Central memory CD4-positive, alpha-beta T cell (primary cell): ENCODE data around the gene FNDC5.
A peak's percentile ranks its signal among the peaks of the same experiment; 100 is the strongest.

ENCODE experiments used
- DNase-seq: peaks from one replicate; pipeline ENCODE4 v3.0.0; 2022

FNDC5 gene

GRCh38 chr1:32863881-32864245 lies 6.8 kb downstream of the FNDC5 start:
- no peak for DNase-seq

GRCh38 chr1:32863218-32863880 lies 7.4 kb downstream of the FNDC5 start:
- DNase-seq, result no peak

DNA sequence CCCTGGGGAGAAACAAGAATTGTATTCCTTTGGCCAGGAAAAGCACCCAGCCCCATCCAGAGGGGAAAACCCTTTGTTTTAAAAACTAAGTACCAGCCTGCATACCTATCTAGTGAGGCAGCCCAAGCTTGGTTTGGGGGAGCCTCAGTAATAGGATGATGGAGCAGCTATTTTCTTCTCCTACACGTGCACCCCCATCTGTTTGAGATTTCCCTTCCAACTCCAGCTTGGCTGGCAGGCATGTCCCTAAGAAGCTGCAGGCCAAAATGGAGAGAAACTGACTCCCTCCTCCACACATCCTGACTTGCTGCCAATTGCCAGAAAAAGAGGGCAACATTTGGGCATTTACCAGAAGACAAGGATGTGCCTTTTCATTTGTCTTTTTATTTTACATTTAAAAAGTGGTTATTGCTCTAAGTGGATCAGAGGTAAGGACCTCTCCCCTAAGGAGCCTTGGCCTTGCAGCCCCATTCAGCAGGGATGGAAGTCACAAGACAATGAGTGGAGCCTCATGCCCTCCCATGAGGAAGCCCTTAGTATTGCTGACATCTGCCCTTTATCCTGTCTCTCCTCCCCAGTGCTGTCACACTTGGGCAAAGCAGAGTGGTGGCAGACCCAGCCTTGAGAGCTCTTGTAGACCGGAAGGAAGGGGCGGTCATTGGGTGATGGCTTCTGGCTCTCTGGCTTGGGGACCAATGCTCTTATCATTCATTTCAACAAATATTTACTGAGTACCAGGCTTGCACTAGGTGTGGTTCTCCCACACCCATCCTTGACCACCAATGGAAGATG lies 8.6 kb downstream of the FNDC5 start:
- no peak for DNase-seq

- DNase-seq, result no peak
These were observed 10.1 kb downstream of the FNDC5 start for GRCh38 chr1:32860566-32860965.

- DNase-seq, result no peak
These were observed 10.8 kb downstream of the FNDC5 start for GRCh38 chr1:32859915-32860314.

GRCh38 chr1:32858791-32859190 lies 11.9 kb downstream of the FNDC5 start:
- DNase-seq, result no peak

DNA sequence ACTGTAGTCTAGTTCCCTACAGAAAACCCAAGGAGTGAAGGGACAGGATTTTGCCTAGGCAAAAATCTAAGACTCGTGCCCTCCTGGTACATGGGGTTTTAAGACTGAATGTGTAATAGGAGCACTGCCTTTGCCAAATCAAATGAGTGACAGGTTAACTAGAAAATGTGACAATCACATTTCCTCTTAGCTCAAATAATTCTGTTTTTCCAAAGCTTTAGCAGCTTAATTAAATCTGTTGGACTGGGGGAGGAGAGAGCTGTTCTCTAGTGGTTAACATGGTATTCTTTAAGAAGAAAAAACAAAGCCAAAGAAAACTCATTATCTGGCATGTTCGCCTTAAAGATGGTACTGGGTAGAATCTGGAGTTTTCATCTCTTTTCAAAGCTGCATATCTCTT lies 12.6 kb downstream of the FNDC5 start:
- no peak for DNase-seq

- DNase-seq, result no peak
These were observed 14.7 kb downstream of the FNDC5 start for GRCh38 chr1:32855861-32856617.

DNA sequence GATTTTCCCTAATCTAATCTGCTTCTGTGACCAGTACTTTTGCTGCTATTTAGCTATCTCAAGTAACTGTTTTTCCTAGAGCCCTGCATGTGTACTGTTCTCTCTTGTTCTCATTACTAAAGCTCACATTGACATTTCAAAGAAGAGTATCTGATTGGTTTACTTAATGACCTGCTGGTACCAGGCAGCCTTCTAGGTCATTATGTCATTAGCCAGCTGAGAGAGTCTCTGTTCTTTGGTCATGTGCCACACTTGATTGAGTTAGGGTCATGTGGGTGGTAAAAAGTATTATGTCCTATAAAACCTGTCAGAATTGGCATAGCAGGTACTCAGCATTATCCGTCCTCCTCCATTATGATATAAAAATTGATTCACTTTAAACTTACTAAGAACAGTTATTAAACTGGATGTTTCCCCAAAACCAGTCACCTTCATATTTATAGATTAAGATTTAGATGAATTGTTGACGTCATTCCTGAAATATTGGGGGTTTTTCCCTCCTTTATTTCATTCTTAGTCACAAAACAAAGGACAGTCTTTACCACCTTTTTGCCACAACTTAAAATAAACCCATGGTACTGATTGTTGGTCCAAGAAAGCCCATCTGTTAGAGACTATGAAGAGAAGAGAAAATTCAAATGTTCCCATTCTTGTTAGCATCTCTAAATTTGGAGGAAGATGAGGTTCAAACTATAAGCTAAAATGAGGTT lies 22.2 kb downstream of the FNDC5 start:
- no peak for DNase-seq

DNA sequence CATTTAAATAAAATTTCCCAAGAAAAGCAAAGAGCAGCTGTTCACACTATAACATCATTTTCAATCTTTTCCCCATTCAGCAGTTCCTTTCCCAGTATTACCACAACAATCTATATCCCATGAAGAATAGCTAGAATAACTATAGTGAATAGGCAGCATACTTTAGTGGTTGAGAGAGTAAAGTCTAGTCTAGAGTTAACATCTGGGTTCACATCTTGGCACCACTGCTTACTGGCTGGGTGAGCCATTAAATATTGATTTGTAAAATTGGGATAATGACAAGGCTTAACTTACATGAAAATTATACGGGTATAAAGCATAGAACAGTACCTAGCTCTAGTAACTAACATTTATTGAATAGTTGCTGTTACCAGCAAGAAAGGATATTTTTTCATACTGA lies 38.8 kb downstream of the FNDC5 start:
- DNase-seq, result no peak

DNA sequence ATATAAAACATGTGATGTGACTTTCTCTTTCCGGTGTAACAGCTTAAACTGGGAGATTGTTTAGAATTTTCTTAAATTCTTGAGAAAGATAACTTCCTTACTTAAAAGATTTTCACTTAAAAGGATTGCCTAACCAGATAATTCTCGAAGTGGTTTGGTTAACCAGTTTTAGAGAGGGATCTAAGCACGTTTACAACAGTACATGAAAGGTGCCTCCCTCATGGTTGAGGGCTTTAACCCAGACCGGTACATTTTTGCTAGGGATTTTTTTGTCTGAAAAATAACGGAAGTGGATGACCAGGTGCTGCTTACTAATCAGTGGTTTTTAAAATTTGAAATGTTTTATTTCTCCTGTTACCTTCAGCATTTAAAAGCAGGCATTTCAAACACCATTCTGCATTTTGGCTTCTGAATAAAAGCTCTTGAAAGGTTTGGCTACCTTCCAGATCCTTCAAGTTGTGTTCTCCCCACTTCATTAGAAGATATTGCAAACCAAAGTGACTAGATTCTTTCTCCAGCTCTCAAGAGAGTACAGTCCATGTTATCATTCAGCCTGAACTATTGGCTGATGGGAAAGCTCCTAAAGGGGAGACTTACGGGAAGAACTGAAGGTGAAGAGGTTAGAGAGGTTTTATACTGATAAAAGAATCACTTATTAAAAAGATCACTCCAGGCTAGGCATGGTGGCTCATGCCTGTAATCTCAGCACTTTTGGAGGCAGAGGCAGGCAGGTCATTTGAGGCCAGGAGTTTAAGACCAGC lies 40.4 kb downstream of the FNDC5 start:
- no peak for DNase-seq

GRCh38 chr1:32828341-32828740 lies 42.4 kb downstream of the FNDC5 start:
- DNase-seq, result no peak

DNA sequence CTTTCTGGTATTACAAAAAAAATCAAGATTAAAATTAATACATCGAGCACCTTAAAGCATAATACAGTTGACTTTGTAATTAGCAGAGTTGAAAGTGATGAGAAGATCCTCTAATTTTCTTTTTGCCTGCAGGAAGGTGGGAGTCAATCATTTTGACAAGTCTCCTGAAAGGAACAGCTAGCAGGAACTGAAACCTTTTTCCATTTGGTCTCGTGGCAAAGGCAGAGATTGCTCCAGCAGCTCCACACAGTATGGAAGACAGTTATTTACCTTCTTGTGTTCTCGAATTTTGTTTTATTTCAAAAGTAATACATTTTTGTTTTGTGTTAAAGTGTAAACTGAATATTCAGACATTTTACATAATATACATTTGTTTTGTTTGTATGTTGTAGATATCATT lies 45.5 kb downstream of the FNDC5 start:
- DNase-seq, result no peak

DNA sequence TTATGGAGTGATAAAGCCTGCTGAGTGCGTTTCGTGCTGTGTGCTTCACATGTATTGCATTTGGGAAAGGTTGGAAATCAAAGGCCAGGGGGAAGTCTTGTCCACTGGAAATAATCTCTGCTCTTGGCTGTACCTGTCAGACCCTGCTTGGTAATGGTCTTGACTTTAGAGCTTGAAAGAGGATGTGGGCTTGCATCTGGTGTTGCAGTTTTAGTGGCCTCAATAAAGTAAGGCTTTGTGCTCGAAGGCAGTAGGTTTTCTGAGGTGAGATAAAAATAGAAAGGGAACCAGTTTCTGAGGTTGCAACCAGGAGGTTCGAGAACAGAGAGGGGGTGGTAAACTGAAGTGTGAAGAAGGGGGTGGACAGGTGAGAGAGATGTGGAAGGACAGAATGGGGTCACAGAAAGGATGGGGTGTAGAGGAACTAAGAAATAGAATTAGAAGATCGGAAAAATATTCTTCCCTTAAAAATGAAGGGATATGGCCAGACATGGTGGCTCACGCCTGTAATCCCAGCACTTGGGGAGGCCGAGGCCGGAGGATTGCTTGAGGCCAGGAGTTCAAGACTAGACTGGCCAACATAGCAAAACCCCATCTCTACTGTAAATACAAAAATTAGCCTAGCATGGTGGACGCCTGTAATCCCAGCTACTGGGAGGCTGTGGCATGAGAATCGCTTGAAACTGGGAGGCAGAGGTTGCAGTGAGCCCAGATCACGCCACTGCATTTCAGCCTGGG lies 51.7 kb downstream of the FNDC5 start:
- DNase-seq, result peak; percentile 9

DNA sequence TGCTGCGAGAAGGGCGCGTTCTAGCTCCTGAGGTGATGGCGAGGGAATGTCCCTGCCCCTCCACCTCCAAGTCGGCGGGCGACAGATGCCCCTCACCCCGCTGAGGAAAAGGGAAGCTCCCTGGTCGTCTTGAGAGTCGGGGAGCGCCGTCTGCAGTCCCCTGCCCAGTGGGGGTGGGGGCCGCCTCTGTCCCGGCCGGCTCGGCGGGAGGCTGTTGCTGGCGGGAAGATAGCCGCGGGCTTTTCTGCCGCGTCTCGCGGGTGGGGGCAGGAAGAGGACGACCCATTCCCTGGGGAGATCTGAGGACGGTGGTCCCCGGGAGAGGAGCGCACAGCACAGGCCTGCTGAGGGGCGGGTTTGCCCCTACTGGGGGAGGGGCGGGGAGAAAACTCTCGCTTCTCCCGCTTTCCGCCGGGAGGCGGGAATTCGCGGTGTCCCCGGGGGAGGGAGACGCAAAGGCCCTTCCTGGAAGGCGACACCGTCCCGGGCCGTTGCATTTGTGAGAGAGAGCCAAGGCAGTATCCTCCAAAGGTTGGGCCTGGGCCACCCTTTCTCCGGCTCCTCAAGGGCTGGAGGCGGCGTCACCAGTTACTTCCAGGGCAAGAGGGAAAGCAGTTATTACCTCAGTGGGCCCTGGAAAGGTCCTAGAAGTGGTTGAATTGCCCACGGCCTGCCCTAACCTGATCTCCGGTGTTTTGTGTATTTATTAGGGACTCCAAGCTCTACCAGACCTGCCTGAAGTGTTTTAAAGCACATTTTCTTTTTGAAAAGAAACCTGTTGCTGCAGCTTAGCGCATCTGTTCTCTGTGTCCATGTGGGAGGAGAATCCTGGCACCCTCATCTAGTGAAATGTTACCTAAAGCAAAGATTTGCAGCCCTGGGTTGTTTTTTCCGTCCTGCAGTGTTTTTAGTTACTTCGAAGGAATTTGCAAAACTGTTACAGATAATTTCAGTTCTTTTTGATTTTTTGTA lies 52.6 kb downstream of the FNDC5 start:
- peak; percentile 20 for DNase-seq

DNA sequence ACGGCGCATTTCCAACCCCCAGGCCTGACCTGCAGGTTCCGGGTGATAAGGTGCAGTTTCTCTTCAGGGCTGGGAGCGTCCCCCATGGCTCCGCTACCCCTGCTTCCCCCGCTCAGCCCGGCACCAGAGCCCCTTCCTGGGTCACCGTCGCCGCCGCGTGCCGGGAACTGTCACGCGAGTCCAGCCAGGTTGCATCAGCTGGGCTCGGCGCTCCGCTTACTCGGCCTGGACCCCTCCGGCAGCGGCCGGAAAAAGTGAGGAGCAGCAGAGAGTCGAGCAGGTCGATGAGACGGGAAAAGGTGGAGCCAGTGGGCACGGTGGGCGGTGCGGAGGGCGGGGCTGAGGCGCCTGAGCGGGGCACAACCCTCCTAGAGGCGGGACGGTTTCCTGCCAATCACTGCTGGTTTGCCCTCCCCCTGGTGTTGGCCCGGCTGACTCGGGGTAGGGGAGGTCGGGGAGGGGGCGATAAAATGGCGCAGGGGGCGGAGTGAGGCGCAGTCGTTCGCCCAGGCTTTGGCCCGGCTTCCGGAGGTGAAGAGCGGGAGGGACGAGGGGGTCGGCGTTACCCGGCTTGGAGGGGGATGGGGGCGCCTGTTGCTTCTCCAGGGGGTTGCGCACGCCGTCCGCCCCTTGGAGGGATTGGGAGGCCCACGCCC lies 53.4 kb downstream of the FNDC5 start, which contains the start of the genes S100PBP and YARS1:
S100PBP (plus strand) TSS at position 495 of the 656 bp plus-strand sequence. CDS start 8,447 bp downstream, outside the sequence.
YARS1 (minus strand) TSS at position 200 of the 656 bp plus-strand sequence; CDS start at position 86, 114 bp downstream.
- DNase-seq, result peak; percentile 99

DNA sequence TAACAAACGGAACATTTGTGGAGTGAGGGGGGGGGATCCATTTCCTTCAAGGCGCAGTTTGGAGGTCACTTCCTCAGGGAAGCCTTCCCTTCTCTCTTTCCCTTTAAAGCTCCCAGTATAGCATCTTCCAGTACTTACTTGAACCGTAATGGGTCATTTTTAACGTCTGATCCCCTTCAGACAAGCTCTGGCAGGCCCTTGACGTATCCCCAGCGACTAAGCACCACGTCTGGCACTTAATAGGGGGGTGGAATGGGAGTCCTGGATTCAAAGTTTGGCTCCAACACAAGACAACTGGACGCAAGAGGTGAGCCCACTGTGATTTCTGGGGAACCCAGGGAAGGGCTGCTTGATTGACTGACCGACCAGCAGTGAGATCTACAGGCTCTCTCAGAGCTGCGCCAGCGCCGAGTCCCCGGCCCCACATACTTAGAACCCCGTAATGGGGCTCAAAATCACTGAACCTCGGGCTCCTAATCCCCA lies 54.0 kb downstream of the FNDC5 start:
- no peak for DNase-seq

DNA sequence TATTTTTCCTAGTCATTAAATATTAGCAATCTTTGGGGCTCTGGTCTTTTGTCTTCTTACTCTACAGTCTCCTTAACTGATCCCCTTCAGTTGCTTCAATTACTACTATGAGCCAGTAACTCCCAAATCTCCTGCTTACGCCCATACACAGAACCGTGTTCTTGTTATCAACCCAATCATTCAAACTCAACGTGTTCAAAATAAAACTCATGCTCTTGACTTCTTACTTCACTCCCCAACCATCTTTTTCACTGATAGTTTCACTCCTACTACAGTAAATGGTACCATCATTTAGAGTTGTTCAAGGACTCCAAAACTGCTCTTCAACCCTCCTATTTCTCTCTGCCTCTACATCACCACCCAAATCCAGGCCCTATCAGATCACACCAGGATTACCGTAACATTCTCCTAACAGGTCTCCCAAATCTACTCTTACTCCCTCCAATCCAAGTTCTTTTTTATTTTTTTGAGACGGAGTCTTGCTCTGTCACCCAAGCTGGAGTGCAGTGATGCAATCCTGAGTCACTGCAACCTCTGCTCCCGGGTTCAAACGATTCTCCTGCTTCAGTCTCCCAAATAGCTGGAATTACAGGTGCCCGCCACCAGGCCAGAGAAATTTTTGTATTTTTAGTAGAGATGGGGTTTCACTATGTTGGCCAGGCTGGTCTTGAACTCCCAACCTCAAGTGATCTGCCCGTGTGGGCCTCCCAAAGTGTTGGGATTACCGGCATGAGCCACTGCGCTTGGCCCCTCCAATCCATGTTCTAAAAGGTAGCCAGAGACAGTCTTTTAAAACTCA lies 56.6 kb downstream of the FNDC5 start:
- no peak for DNase-seq
